Putamen (tissue), 1 donor: ENCODE data around the gene CACNA1B.
A peak's percentile ranks its signal among the peaks of the same experiment; 100 is the strongest.
"Not testable (repeated sequence)": the region's sequence is repeated elsewhere in the genome, so short reads cannot be mapped to it uniquely, and the experiment has no call there.

Experiments
- DNase-seq: peaks from one replicate; pipeline ENCODE4 v3.0.0-alpha.2; 2016; ENCODE audit warnings: low spot score

CACNA1B gene

DNA sequence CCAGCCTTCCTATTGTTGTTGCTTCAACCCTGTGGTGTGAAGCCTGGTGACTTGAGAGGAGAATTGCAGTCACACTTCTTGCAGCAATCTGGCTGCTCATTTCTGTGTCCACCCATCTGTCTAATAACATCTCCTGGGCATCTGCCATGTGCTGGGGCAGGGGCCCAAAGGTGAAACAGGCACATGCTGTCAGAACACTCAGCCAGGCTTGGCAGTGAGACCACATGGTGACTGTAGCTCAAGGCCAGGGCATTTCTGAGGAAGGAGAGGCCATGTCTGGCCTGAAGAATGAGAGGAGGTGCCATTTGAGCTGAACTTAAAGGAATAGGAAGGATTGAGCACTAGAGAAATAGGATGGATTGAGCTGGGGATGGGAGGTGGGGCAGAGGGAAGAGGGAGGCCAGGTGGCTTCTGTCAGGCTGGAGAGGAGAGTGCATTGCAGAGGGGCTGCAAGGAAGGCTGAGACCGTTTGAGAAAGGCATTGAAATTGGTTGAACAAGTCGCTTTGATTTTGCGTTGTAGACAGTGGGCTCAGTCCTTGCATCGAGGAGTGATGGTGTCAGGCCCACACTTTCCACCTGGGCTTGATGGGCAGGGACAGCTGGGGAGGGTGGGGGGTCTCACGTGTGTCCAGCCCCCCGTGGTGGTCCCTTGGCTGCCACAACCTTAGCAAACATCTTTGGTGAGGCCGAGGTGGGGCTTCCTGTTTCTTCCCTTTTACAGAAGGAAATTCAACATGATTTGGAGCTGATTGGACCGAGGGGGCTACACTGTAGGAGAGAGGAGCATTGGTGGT lies 222.4 kb downstream of the CACNA1B start:
- DNase-seq, result no peak

DNA sequence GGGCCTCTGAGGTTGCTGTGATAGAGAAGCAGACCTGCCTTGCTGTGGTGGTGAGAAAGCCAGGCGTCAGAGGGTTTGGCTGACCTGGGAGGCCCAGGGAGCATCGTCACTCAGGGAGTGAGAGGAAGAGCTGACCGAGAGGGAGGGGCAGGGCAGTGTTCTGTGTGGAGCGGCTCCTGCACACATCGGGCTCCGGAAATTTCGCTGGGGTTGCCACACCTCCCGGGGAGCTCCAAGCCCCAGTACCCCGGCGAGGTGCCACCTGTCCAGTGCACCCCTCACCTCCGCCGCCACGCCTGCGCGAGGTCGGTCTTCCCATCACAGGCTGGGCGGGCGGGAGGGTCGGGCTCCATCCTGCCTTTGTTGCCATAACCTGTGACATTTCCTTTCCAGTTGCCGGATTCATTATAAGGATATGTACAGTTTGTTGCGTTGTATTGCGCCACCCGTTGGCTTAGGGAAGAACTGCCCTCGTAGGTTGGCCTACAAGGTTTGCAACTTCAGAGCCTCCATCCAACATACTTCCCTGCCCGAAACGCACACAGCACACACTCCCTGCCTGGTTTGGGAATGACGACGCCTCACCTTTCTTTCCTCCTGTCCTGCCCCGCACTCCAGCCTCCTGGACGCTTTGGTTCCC lies 223.2 kb downstream of the CACNA1B start:
- DNase-seq, result no peak

DNA sequence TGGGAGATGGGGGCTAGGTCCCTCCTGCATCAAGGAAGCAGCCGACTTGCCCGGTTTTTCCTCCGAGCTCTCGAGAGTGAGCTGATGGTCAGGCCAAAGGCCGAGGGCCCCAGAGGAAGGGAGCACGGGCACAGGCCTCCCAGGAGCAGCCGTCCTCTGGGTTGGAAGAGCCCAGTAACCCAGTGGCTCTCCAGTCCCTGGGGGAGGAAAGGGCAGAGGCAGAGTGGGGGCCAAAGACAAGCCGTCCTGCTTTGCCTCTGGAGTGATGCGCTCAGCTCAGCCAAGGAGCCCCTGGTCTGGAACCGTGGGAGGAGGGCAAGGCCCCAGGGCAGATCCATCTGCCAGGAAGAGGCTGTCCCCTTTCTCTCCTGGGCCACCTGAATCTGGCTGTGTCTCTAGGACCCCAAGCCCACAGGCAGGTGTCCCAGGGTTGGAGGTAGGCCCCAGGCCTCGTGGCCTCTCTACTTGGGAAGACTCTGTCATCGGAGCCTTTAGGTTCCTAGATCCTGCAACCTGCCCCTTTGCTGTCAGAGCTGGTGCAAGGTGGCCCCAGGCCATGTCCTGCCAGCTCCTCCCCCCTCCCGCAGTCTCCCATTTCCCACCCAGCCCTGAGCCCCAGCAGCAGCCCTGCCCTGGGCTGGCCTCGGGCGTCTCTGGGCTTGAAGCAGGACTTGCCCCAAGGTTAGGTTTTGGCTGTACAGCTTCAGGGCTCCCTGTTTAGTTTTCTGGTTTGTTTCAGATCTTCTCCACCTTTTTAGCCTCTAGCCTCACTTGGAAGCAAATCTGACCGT lies 224.1 kb downstream of the CACNA1B start:
- no peak for DNase-seq

DNA sequence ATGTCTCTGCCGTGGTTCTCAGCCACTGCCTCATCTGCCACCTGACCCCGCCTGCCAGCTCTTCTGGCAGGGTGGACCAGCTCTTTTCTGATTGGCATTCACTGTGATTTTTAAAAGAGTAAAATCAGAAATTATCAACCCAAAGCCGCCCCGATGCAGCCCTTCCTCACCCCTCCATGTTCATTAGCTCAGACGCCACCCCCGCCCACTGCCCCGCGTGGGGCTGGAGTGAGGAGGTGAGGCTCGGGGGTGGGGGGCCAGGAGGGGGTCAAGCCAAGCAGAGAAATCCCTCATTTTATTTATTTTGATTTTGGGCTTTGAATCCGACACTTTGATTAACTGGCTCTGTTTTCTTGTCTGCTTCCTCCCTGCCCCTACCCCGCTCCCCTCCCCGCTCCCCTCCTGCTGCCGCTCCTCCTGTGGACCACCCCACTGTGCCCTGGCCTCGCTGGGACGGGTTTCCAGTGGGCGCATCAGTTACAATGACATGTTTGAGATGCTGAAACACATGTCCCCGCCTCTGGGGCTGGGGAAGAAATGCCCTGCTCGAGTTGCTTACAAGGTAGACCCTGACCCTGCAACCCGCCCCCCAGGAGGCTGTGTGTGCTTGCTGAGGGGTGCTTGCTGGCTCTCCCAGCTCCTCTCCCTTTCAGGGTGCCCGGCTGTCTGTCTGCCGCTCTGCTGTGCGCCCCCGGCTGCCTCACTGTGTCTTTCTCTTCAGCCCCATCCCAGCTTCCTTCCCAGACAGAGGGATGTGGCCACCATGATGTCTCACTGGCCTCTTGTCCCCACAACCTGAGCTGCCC lies 224.9 kb downstream of the CACNA1B start:
- no peak for DNase-seq

DNA sequence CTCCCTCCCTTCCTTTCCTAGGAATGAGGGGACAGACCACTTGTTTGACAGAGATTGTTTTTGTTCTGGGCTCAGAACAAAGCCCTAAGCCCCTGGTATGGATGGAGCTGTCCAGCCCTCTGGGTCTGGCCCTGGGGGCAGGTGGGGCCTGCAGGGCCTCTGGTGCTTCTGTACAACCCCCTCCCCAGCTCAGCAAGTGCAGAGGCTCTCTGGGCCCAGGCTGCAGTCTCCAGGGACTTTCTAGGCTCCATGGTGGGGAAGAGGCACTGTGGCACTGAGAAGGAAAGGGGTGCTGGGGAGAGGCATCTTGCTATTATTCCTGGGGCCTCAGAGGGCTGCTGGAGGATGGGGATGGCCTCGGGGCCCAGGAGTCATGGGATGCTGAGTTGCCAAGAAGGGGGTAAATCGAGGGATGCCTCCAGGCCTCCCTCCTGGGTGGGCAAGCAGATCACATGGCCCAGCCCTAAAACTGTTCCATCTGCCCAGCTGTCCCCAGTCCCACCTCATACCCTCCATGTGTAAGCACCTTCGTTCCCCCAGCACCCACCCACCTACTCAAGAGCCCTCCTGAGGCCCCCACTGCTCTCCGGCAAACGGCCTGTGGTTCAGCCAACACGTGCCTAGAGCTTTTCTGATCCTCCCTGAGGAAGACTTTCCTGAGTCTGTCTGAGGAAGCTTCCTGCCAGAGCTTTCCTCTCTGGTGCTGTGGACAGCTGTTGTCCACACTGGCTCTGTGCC lies 225.7 kb downstream of the CACNA1B start:
- no peak for DNase-seq

DNA sequence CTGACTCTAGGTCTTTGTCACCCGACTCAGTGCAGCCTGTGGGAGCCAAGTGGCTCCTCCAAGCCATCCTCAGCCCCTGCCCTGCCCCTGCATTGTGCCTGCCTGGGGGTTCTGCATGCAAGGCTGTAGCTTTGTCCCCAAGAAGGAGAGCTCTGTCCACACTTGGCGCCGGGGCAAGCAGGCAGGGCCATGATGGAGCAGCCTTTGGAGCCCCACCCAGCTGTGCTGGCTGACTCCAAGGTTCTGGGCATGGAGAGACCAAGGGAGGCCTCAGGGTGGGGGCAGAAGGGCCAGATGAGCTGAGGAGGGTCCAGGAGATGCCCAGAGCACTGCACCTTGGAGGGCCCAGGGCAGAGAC lies 226.2 kb downstream of the CACNA1B start:
- DNase-seq, result no peak

DNA sequence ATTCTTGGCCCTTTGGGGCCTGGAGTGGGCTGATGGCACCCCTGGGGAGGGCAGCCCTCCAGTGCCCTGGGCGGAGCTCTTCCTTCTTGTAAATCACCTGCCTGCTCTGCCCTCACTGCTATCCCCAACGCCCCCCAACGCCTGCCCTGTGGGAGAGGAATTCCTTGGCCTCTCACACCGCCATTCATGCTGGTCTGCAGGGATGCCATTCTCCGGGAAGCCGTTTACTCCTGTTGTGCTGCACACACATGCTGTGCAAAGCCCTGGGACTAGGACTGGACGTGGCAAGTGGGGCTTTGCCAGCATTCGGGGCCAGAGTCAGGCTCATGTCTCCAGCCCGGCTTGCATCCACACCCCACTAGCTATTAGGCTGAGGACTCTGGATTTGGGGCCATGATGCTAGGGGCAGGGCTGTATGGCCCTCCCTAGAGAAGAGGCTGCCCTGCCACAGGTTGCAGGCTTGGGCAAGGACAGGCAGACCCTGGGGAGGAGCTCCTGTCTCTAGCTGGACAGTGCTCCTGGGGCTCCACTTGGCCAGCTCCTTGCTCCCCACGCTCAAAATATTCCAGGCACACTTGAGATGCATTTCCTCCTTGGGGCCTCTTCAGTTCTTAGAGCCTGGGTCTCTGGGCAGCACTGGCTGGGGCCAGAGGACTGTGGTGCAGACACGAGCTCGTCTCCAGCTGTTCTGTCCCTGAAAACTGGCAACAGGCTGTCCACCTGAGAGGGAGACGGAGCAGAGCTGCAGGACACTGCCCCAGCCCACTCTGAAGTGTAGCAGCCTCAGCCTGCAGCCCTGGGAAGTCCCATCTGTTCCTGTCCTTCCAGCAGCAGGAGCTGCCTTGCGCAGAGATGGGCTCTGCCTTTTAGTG lies 226.9 kb downstream of the CACNA1B start:
- no peak for DNase-seq

DNA sequence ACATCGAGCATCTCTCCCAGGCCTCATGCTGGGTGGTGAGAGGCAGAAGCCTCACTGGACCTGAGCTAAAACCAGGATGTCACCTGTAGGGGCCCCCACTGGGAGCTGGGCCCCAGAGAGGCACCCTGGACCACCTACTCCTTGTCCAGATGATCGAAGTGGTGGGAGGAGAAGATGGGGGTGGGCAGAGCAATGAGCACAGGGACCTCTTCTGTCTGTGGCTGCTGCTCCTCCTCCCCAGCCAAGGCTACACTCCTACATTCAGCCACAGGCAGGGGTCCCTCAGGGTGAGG lies 227.5 kb downstream of the CACNA1B start:
- DNase-seq, result no peak

DNA sequence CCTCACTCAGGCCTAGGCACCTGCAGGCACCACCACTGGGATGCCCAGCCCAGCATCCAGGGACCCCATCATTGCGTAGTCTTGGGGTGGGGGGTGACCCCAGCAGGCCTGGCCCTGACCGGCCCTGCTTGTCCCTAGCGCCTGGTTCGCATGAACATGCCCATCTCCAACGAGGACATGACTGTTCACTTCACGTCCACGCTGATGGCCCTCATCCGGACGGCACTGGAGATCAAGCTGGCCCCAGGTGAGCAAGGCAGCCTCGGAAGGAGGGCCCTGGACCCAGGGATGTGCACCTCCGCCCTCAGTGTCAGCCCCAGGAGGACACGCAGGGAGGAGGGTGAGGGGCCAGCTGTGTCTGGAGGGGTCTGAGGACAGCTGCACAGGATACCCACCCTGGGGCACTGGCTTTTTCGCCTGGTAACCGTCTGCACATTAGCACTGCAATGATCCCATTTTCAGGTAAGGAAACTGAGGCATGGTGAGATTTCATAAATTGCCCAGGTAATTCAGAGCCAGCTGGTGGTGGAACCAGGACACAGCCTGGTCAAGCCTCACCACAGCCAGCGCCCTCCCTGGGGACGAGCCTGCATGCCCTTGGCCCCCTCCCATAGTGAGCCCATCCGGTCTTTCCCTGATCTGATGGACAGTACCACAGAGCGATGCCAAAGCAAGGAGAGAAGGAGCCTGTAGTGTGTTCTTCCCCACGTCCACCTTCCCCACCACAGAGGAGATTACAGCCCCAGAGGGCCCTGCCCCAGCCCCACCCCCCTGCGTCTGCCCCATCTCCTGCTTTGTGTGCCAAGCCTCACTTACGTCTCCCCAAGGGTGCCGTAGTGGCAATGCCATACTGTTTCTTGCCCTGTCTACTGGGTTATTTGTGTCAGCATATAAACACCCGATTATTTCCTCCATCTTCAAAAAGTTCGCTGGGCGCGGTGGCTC lies 228.3 kb downstream of the CACNA1B start:
- DNase-seq, result no peak

DNA sequence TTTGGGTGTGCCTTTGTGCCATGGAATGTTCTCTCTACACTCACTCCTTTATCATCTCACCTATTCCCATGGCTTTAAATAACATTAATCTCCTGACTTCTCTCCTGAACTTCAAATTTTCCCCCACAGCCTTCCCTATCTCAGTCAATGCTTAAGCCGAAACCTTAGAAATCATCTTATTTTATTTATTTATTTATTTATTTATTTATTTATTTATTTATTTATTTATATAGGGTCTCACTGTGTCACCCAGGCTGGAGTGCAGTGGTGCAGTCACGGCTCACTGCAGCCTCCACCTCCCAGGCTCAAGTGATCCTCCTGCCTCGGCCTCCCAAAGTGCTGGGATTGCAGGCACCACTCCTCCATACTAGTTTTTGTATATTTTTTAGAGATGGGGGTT lies 229.5 kb downstream of the CACNA1B start:
- not testable (repeated sequence) for DNase-seq

DNA sequence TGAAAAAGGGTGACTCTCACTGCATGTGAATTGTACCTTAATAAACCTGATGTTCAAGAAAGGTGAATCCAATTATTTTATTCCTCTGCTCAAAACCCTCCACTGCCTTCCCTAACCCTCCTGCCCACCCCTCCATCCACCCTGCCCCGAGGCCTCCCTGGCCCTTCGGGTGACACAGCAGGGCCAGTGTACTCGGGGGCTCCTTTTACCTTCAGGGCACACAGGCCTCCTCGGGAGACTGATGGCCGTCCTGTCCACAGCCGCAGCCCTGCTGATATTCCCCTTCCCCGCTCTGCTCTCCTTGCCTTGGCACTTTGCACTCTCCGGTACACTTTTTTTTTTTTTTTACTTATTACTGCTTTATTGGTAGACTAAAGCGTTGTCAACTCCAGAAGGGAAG lies 234.0 kb downstream of the CACNA1B start:
- no peak for DNase-seq

DNA sequence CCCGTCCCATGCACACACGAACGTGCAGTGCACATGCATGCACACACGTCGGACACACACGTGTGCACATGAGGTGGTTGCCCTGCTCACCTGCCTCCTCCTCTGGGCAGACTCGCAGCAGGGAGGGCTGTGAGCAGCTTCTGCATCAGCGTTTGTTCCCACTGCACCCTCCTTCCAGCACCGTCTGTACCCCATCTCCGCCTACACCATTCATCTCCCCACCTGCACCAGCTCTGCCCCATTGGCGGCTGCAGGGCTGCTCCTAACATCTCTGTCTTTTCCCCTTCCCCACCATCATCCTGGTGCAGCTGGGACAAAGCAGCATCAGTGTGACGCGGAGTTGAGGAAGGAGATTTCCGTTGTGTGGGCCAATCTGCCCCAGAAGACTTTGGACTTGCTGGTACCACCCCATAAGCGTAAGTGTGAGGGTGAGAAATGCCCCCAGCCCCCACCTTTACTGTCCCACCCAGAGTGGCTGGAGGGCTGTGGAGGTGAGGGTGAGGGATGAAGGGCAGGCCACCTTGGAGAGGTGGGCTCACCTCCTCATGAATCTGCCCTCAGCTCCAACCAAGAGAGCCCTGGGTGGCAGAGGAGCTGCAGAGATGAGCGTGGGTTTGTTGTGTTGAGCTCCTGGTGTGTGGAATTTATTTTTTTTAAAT lies 234.6 kb downstream of the CACNA1B start:
- peak; percentile 66 for DNase-seq

DNA sequence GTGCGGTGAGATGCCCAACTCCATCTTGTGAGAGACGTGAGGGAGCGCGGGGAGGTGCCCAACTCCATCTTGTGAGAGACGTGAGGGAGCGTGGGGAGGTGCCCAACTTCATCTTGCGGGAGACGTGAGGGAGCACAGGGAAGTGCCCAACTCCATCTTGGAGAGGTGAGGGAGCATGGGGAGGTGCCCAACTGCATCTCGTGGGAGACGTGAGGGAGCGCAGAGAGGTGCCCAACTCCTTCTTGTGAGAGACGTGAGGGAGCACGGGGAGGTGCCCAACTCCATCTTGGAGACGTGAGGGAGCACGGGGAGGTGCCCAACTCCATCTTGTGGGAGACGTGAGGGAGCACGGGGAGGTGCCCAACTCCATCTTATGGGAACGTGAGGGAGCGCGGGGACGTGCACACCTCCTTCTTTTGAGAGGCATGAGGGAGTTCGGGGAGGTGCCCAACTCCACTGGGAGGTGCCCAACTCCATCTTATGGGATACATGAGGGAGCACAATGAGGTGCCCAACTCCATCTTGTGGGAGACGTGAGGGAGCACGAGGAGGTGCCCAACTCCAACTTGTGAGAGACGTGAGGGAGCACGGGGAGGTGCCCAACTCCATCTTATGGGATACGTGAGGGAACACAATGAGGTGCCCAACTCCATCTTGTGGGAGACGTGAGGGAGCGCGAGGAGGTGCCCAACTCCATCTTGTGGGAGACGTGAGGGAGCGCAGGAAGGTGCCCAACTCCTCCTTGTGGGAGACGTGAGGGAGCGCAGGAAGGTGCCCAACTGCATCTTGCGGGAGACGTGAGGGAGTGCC lies 235.4 kb downstream of the CACNA1B start:
- DNase-seq, result peak; percentile 62

DNA sequence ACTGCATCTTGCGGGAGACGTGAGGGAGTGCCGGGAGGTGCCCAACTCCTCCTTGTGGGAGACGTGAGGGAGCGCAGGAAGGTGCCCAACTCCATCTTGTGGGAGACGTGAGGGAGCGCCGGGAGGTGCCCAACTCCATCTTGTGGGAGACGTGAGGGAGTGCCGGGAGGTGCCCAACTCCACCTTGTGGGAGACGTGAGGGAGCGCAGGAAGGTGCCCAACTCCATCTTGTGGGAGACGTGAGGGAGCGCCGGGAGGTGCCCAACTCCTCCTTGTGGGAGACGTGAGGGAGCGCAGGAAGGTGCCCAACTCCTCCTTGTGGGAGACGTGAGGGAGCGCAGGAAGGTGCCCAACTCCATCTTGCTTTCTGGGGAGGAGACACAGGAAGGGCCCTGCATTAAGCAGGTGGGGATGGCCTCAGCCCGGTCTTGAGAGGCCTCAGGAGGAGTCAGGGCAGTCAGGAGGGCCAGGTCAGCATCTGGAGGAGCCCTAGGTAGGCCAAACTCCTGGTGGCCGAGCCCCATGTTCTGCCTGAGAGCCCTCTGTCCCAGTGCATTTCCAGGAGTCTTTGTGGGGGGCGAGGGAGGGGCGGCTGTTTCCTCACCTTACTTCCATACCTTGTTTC lies 236.2 kb downstream of the CACNA1B start:
- DNase-seq, result not testable (repeated sequence)

DNA sequence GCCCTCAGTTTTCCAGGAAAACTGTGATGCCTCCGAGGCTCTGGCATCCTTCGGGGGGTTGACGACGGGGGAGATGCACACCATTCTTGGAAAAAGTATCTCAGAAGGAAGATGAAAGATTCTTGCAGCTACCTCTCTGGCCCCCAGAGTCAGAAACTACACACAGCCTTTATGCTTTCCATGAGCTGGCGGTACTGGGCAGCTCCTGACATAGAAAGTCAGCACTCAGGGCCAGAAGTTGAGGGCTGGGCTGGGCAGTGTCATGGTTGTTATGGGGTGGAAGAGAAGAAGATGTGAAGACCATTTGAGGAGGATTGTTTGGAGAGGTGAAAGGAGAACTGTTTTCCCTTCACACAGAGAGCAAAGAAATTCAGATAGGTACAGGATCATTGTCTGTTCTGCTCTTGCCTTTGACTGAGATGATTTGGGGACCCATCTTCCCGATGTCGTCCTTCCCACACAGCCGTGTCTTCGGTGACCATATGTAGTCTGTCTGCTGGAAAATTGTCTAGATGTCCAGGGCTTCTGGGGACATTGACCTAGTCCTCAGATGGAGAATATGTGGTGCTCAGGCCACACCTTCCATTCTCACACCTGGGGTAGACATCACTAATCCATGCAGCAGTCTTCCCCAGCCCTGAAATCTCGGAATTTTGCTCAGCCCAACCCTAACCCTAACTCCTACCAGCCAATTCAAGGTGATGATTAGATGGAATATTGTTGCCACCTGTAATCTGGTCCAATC lies 237.1 kb downstream of the CACNA1B start:
- no peak for DNase-seq

DNA sequence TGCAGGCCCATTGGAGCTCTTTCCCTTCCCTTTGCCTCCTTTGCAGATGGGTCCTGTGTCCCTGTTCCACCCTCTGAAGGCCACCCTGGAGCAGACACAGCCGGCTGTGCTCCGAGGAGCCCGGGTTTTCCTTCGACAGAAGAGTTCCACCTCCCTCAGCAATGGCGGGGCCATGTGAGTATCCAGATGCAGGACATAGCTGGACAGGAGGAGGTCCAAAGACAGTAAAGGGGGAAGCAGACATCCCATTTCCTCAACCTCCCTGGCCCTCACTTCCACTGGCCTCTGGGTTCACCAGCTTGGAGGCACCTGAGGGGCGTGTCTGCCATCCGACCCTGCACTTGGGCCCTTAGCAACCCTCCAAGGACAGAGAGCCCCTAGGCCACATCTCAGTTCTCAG lies 237.9 kb downstream of the CACNA1B start:
- DNase-seq, result no peak

DNA sequence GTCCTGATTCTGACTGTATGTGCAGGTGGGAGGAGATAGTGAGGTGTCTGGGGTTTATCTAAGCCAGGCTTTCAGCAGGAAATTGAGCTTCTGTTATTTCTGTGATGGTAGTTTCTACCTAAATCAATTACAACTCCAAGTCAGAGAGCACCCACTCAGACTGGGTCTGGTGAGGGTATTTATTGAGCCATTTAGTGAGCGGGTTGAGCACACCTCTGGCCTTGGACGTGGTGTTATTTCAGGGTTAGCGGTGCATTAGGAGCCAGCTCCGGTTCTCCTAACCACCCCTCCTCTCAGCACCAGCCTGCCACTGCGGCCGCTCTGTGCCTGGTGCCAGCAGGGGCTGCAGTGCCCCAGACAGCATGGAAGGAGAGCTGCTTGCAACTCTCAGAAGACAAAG lies 238.9 kb downstream of the CACNA1B start:
- DNase-seq, result no peak
